ENCODE data around the gene TMEM163. TPM values are rescaled to one million over a fixed set of nuclear protein-coding genes. Genes with fewer than 3 reads are reported as not detected.

TMEM163 gene
- total and polyA plus RNA-seq, 2 of the 13 experiments (the other 11 are each of a cell fraction or from before 2014, with no cell fraction given) = 0.05 TPM; not detected in 1

DNA sequence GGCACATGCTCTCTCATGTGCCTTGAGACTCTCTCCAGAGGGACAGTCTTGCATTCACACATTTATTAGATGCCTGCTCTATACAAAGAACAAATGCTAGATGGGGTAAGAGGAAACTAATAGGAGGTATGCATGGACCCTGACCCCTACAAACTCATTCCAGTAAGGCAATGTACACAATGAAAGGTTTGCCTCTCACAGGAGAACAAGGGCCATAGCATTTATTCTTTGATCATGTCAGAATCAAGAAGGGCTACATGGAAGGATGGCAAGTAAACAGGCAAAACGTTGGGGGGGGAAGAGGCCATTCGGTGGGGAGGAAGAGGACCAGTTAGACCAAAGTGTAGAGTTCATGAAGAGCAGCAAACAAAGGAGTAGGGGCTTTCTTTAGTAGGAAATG is 130.2 kb downstream of the TMEM163 start (continued):
- TF ChIP-seq ARNTL (CRISPR knock-in tag; IDR thresholded peaks at IDR 0.05) (no peak), PAX8 (CRISPR knock-in tag; IDR thresholded peaks at IDR 0.05; ENCODE audit: borderline replicate concordance) (no peak), ZMYM3 (CRISPR knock-in tag; IDR thresholded peaks at IDR 0.05) (no peak), KDM4B (CRISPR knock-in tag; IDR thresholded peaks at IDR 0.05) (no peak), ZNF781 (CRISPR knock-in tag; IDR thresholded peaks at IDR 0.05; ENCODE audit: borderline replicate concordance, not compliant biosample characterization) (no peak), NCOA2 (CRISPR knock-in tag; IDR thresholded peaks at IDR 0.05) (no peak), ATF5 (CRISPR knock-in tag; IDR thresholded peaks at IDR 0.05; ENCODE audit: low read depth) (no peak), CREB1 (IDR thresholded peaks at IDR 0.05) (no peak), CREB1 (CRISPR knock-in tag; IDR thresholded peaks at IDR 0.05) (no peak), ZNF17 (CRISPR knock-in tag; IDR thresholded peaks at IDR 0.05) (no peak), SMAD1 (CRISPR knock-in tag; IDR thresholded peaks at IDR 0.05; ENCODE audit: borderline replicate concordance, low read depth) (no peak), PHB2 (IDR thresholded peaks at IDR 0.05; ENCODE audit: partially characterized antibody) (no peak), ZNF329 (CRISPR knock-in tag; IDR thresholded peaks at IDR 0.05; ENCODE audit: low read depth) (no peak), FOXA1 (IDR thresholded peaks at IDR 0.05) (no peak), FOXA1 (CRISPR knock-in tag; IDR thresholded peaks at IDR 0.05) (peak; percentile 56), ZNF747 (CRISPR knock-in tag; IDR thresholded peaks at IDR 0.05; ENCODE audit: borderline replicate concordance) (no peak), ADNP (CRISPR knock-in tag; IDR thresholded peaks at IDR 0.05) (no peak), AGO2 (optimal IDR thresholded peaks at IDR 0.05; ENCODE audit: low read depth, low read length) (no peak), PREB (CRISPR knock-in tag; IDR thresholded peaks at IDR 0.05) (no peak), MEIS1 (CRISPR knock-in tag; IDR thresholded peaks at IDR 0.05; ENCODE audit: borderline replicate concordance) (no peak)
- TF ChIP-seq, protein P1, sequence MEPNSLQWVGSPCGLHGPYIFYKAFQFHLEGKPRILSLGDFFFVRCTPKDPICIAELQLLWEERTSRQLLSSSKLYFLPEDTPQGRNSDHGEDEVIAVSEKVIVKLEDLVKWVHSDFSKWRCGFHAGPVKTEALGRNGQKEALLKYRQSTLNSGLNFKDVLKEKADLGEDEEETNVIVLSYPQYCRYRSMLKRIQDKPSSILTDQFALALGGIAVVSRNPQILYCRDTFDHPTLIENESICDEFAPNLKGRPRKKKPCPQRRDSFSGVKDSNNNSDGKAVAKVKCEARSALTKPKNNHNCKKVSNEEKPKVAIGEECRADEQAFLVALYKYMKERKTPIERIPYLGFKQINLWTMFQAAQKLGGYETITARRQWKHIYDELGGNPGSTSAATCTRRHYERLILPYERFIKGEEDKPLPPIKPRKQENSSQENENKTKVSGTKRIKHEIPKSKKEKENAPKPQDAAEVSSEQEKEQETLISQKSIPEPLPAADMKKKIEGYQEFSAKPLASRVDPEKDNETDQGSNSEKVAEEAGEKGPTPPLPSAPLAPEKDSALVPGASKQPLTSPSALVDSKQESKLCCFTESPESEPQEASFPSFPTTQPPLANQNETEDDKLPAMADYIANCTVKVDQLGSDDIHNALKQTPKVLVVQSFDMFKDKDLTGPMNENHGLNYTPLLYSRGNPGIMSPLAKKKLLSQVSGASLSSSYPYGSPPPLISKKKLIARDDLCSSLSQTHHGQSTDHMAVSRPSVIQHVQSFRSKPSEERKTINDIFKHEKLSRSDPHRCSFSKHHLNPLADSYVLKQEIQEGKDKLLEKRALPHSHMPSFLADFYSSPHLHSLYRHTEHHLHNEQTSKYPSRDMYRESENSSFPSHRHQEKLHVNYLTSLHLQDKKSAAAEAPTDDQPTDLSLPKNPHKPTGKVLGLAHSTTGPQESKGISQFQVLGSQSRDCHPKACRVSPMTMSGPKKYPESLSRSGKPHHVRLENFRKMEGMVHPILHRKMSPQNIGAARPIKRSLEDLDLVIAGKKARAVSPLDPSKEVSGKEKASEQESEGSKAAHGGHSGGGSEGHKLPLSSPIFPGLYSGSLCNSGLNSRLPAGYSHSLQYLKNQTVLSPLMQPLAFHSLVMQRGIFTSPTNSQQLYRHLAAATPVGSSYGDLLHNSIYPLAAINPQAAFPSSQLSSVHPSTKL (CRISPR knock-in tag; IDR thresholded peaks at IDR 0.05) = peak; percentile 33
- TF ChIP-seq, protein P2, sequence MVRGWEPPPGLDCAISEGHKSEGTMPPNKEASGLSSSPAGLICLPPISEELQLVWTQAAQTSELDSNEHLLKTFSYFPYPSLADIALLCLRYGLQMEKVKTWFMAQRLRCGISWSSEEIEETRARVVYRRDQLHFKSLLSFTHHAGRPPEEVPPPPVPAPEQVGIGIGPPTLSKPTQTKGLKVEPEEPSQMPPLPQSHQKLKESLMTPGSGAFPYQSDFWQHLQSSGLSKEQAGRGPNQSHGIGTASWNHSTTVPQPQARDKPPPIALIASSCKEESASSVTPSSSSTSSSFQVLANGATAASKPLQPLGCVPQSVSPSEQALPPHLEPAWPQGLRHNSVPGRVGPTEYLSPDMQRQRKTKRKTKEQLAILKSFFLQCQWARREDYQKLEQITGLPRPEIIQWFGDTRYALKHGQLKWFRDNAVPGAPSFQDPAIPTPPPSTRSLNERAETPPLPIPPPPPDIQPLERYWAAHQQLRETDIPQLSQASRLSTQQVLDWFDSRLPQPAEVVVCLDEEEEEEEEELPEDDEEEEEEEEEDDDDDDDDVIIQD (CRISPR knock-in tag; IDR thresholded peaks at IDR 0.05; ENCODE audit: low read depth) = no peak

All from HepG2 (cell line).